B cell (primary cell): ENCODE data around the gene EFNA5. TPM values are rescaled to one million over a fixed set of nuclear protein-coding genes. Genes with fewer than 3 reads are reported as not detected.

Experiments
- ATAC-seq: fragments of 200-7000 bp; cut with Tn5 transposase; one replicate; pipeline ENCODE4 v1.10.0; 2021; ENCODE audit warnings: low read depth, mild to moderate bottlenecking, moderate number of reproducible peaks, moderate library complexity
- CTCF ChIA-PET: fragments of 350-600 bp; sonication (Branson Sonifier 250); formaldehyde crosslinking; loops from one replicate; lab custom pipeline; 2021; ENCODE audit warnings: antibody characterized with exemption, inconsistent platforms; lab: Charles Lee
- POLR2A ChIA-PET: fragments of 350-600 bp; sonication (Branson Sonifier 250); formaldehyde crosslinking; loops from one replicate; lab custom pipeline; 2021; ENCODE audit warnings: antibody characterized with exemption; lab: Charles Lee
- DNase-seq: peaks from one replicate; pipeline ENCODE4 v3.0.0; 2013
- H2AFZ ChIP-seq: 2 replicates; pipeline ENCODE4 v1.6.1; 2012; ENCODE audit warnings: mild to moderate bottlenecking, low read depth, low read length; ENCODE audit not compliant: insufficient read depth, poor library complexity, severe bottlenecking
- H3K27ac ChIP-seq, 2 donors: 1 replicate in 1 of 2; 2 replicates in 1 of 2; pipeline ENCODE4 v1.5.1; 2012 to 2013; ENCODE audit warnings: low read length in 2 of 2, mild to moderate bottlenecking in 2 of 2, moderate library complexity in 1 of 2
- H3K27me3 ChIP-seq, 4 experiments: fragments of 200-600 bp in 1 of 4; sonication (generic) in 1 of 4; replicated peaks in 1 of 4; 1 replicate in 2 of 4; 2 replicates in 2 of 4; pipeline versions ENCODE4 v1.6.1 to v1.7.0; 2013 to 2016; ENCODE audit warnings: low read length in 3 of 4, mild to moderate bottlenecking in 2 of 4, mixed read lengths in 1 of 4, moderate library complexity in 1 of 4; ENCODE audit not compliant: insufficient read depth in 4 of 4, control insufficient read depth in 3 of 4; ENCODE audit errors: control extremely low read depth in 1 of 4
- H3K36me3 ChIP-seq, 2 experiments: replicated peaks in 1 of 2; 1 replicate in 1 of 2; 2 replicates in 1 of 2; pipeline versions ENCODE4 v1.6.1 to v1.7.1; 2013; ENCODE audit warnings: low read length in 1 of 2; ENCODE audit not compliant: insufficient read depth in 2 of 2, control insufficient read depth in 1 of 2; ENCODE audit errors: control extremely low read depth in 1 of 2, extremely low read depth in 1 of 2
- H3K4me1 ChIP-seq, 2 donors: fragments of 200-600 bp in 1 of 2; sonication (generic) in 1 of 2; 1 replicate in 1 of 2; 2 replicates in 1 of 2; pipeline versions ENCODE4 v1.5.1 to v1.6.1; 2013 to 2017; ENCODE audit warnings: low read length in 2 of 2; ENCODE audit not compliant: control insufficient read depth in 2 of 2, insufficient read depth in 2 of 2
- H3K4me2 ChIP-seq: replicated peaks from 2 replicates; pipeline ENCODE3; 2012; ENCODE audit warnings: mild to moderate bottlenecking, low read depth, low read length; ENCODE audit not compliant: poor library complexity, severe bottlenecking
- H3K4me3 ChIP-seq, 5 experiments: fragments of 200-600 bp in 1 of 5; sonication (generic) in 1 of 5; 1 replicate in 3 of 5; 2 replicates in 2 of 5; pipeline versions ENCODE4 v1.5.1 to v1.7.0; 2011 to 2016; ENCODE audit warnings: low read length in 4 of 5, mild to moderate bottlenecking in 4 of 5, low read depth in 2 of 5, control low read depth in 1 of 5, moderate library complexity in 1 of 5; ENCODE audit not compliant: insufficient read depth in 1 of 5; ENCODE audit errors: control extremely low read depth in 1 of 5, extremely low read depth in 1 of 5
- H3K79me2 ChIP-seq: fragments of 200-600 bp; sonication (generic); one replicate; pipeline ENCODE4 v1.6.0; 2016; ENCODE audit warnings: low read length; ENCODE audit not compliant: control insufficient read depth, insufficient read depth
- H3K9ac ChIP-seq: fragments of 200-600 bp; sonication (generic); 2 replicates; pipeline ENCODE4 v1.6.1; 2017; ENCODE audit warnings: mild to moderate bottlenecking, low read length, moderate library complexity
- H3K9me3 ChIP-seq, 3 donors: one replicate each; pipeline versions ENCODE4 v1.6.1 to v1.7.1; 2013; ENCODE audit warnings: low read length in 2 of 3; ENCODE audit not compliant: control insufficient read depth in 2 of 3, insufficient read depth in 1 of 3; ENCODE audit errors: control extremely low read depth in 1 of 3
- H4K20me1 ChIP-seq: 2 replicates; pipeline ENCODE4 v1.6.0; 2012; ENCODE audit warnings: mild to moderate bottlenecking, low read length; ENCODE audit not compliant: insufficient read depth, control insufficient read depth, poor library complexity, severe bottlenecking
- H3K27ac Mint-ChIP-seq: one replicate; pipeline ENCODE4 v1.8.0; 2021; ENCODE audit warnings: mixed read lengths
- H3K27me3 Mint-ChIP-seq: one replicate; pipeline ENCODE4 v1.8.0; 2021; ENCODE audit warnings: mixed read lengths
- H3K4me1 Mint-ChIP-seq: one replicate; pipeline ENCODE4 v1.8.0; 2021; ENCODE audit warnings: mixed read lengths
- H3K4me3 Mint-ChIP-seq: one replicate; pipeline ENCODE4 v1.8.0; 2021; ENCODE audit warnings: mixed read lengths
- H3K9me3 Mint-ChIP-seq: one replicate; pipeline ENCODE4 v1.8.0; 2022; ENCODE audit warnings: mixed read lengths; ENCODE audit not compliant: insufficient read depth
- CTCF ChIP-seq: fragments of 200-600 bp; IDR thresholded peaks from one replicate; pipeline ENCODE4 v1.8.0; 2022; ENCODE audit warnings: antibody characterized with exemption, mild to moderate bottlenecking
- EZH2 ChIP-seq: IDR thresholded peaks from 2 replicates; pipeline ENCODE4 v1.6.1; 2012; ENCODE audit warnings: borderline replicate concordance, low read depth, mild to moderate bottlenecking, moderate library complexity, low read length; ENCODE audit not compliant: insufficient read depth, poor library complexity, severe bottlenecking
- WGBS: methylation state at CpG from one replicate; pipeline ENCODE4 v1.1.5; 2013; ENCODE audit warnings: missing lambda C conversion rate; ENCODE audit not compliant: insufficient coverage; 5-methylcytosine and 5-hydroxymethylcytosine counted together
- intact Hi-C: fragments of 100-400 bp; cut with micrococcal nuclease; formaldehyde crosslinking; loops from one replicate; pipeline ENCODE4 v1.10.0; 2022
- polyA plus RNA-seq: library from polyadenylated mRNA; depleted of rRNA; stranded (reverse); fragments of >200 nt; gene quantifications from 2 replicates; pipeline ENCODE4 v1.2.3, GENCODE V29; 2012
- total RNA-seq, 2 donors: library from RNA; stranded (reverse); fragments of 120-200 nt in 1 of 2; gene quantifications; 1 replicate in 1 of 2; 2 replicates in 1 of 2; pipeline versions ENCODE4 v1.2.3 to v1.2.4, GENCODE V29; 2013 to 2022

Gene EFNA5
- total and polyA plus RNA-seq, 2 donors (not counting 1 experiment from before 2014, with no cell fraction given) = not detected

GRCh38 chr5:107557051-107557658 lies 113.6 kb downstream of the EFNA5 start:
- Mint-ChIP-seq H3K4me3 (no peak overlapping the region), H3K27ac (no peak overlapping the region), H3K4me1 (no peaks in the 10 kb centered on the region), H3K27me3 (peaks cover 2% of the 10 kb centered on the region), H3K9me3 (no peaks in the 10 kb centered on the region)
- DNase-seq (no peak), ATAC-seq (no peak)
- ChIA-PET POLR2A (no interaction called here), CTCF (interaction anchor here (0.6 to 2.4 kb wide), 2 partner anchors 15 to 20 kb away, joined by 3 to 7 read pairs; no protein-coding TSS in a partner anchor)
- H3K27me3 ChIP-seq = no peaks in the 10 kb centered on the region
- no peak overlapping the region for H2AFZ ChIP-seq
- H3K36me3 ChIP-seq = no peaks in the 10 kb centered on the region
- H3K9me3 ChIP-seq = no peaks in the 10 kb centered on the region
- no peaks in the 10 kb centered on the region for H3K4me1 ChIP-seq
- H3K4me3 ChIP-seq = no peak overlapping the region
- H3K79me2 ChIP-seq = no peaks in the 10 kb centered on the region
- H3K4me2 ChIP-seq = no peak overlapping the region
- intact Hi-C loops = no loop called here
- WGBS = 69% methylated on average over 6 of the region's 11 CpGs
- H3K27ac ChIP-seq = no peak overlapping the region
- no peak for TF ChIP-seq EZH2
- no peak for TF ChIP-seq CTCF
- no peak overlapping the region for H3K9ac ChIP-seq
- H4K20me1 ChIP-seq = no peaks in the 10 kb centered on the region

GRCh38 chr5:107556575-107556974 lies 114.2 kb downstream of the EFNA5 start:
- ChIA-PET CTCF (interaction anchor here (2.4 kb wide), 1 partner anchor 16 kb away, joined by 7 read pairs; no protein-coding TSS in a partner anchor), POLR2A (no interaction called here)
- intact Hi-C loops = no loop called here
- DNase-seq (no peak), ATAC-seq (no peak)
- H3K4me3 ChIP-seq = no peak overlapping the region
- H3K4me3 Mint-ChIP-seq = no peak overlapping the region
- H2AFZ ChIP-seq = no peak overlapping the region
- H3K27ac ChIP-seq = no peak overlapping the region
- no peaks in the 10 kb centered on the region for H3K27me3 Mint-ChIP-seq
- no peak overlapping the region for H3K9ac ChIP-seq
- WGBS = no CpG with 5 or more reads among the region's 7 CpGs
- H3K79me2 ChIP-seq = no peaks in the 10 kb centered on the region
- H3K9me3 ChIP-seq = no peaks in the 10 kb centered on the region
- H3K9me3 Mint-ChIP-seq = no peaks in the 10 kb centered on the region
- no peaks in the 10 kb centered on the region for H4K20me1 ChIP-seq
- no peaks in the 10 kb centered on the region for H3K36me3 ChIP-seq
- H3K4me2 ChIP-seq = no peak overlapping the region
- no peaks in the 10 kb centered on the region for H3K4me1 ChIP-seq
- no peaks in the 10 kb centered on the region for H3K4me1 Mint-ChIP-seq
- TF ChIP-seq CTCF (no peak), EZH2 (no peak)
- H3K27me3 ChIP-seq = no peaks in the 10 kb centered on the region
- H3K27ac Mint-ChIP-seq = no peak overlapping the region
